GM12864 (cell line): ENCODE data around the gene HSD17B4.
"Not testable (repeated sequence)": the region's sequence is repeated elsewhere in the genome, so short reads cannot be mapped to it uniquely, and the experiment has no call there.

Experiments used
- DNase-seq: peaks from one replicate; pipeline ENCODE4 v3.0.0-alpha.2; 2011; ENCODE audit warnings: low read depth
- H3K4me3 ChIP-seq: 2 replicates; pipeline ENCODE4 v1.5.1; 2011; ENCODE audit warnings: mild to moderate bottlenecking, low read depth, low read length, control low read depth
- TF ChIP-seq, protein P1 (sequence below): IDR thresholded peaks from 2 replicates; pipeline ENCODE4 v1.5.1; 2011; ENCODE audit warnings: low read depth, mild to moderate bottlenecking, moderate library complexity, low read length, control low read depth, inconsistent platforms; ENCODE audit errors: missing control alignments

The HSD17B4 gene

DNA sequence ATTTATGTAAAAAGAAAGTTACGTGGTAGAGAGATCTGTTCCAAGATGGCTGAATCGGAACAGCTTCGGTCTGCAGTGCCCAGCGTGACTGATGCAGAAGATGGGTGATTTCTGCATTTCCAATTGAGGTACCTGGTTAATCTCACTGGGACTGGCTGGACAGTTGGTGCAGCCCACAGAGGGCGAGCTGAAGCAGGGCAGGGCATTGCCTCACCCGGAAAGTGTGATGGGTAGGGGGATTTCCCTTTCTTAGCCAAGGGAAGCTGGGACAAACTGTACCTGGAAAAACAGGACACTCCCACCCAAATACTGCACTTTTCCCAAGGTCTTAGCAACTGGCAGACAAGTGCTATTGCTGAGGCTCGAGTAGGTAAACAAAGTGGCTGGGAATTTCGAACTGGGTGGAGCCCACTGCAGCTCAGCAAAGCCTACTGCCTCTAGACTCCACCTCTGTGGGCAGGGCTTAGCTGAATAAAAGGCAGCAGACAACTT is 13.1 kb upstream of the HSD17B4 start:
- H3K4me3 ChIP-seq: no peak overlapping the region
- TF ChIP-seq, protein P1, sequence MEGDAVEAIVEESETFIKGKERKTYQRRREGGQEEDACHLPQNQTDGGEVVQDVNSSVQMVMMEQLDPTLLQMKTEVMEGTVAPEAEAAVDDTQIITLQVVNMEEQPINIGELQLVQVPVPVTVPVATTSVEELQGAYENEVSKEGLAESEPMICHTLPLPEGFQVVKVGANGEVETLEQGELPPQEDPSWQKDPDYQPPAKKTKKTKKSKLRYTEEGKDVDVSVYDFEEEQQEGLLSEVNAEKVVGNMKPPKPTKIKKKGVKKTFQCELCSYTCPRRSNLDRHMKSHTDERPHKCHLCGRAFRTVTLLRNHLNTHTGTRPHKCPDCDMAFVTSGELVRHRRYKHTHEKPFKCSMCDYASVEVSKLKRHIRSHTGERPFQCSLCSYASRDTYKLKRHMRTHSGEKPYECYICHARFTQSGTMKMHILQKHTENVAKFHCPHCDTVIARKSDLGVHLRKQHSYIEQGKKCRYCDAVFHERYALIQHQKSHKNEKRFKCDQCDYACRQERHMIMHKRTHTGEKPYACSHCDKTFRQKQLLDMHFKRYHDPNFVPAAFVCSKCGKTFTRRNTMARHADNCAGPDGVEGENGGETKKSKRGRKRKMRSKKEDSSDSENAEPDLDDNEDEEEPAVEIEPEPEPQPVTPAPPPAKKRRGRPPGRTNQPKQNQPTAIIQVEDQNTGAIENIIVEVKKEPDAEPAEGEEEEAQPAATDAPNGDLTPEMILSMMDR: no peak
- no peak for DNase-seq

DNA sequence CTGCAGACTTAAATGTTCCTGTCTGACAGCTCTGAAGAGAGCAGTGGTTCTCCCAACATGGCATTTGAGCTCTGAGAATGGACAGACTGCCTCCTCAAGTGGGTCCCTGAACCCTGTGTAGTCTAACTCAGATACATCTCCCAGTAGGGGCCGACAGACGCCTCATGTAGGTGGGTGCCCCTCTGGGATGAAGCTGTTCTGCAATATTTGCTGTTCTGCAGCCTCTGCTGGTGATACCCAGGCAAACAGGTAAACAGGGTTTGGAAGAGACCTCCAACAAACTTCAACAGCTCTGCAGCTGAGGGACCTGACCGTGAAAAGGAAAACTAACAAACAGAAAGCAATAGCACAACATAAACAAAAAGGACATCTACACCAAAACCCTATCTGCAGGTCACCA is 12.7 kb upstream of the HSD17B4 start:
- DNase-seq, H3K4me3 ChIP-seq: not testable (repeated sequence)

- not testable (repeated sequence) for DNase-seq, H3K4me3 ChIP-seq
Measured at GRCh38 chr5:119444643-119445042, 7.7 kb upstream of the HSD17B4 start.

DNA sequence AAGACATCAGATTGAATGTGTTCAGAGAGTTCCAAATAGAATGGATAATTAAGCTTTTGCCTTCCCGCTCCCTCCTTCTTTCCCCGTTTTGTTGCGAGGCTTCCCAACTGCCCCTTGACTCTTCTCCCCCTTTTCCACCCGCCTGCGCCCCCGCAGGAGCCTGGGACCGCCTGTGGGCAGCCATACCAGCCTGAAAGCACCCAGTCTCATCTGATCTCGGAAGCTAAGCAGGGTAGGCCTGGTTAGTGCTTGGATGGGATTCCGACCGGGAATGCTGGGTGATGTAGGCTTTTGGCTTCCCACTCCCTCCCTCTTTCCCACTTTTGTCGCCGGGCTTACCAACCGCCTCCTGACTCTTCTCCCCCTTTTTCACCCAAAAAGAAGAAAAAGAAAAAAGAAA is 6.8 kb upstream of the HSD17B4 start:
- DNase-seq: no peak
- no peak overlapping the region for H3K4me3 ChIP-seq
- TF ChIP-seq, protein P1: no peak

- H3K4me3 ChIP-seq: no peak overlapping the region
- DNase-seq: no peak
- TF ChIP-seq, protein P1: no peak
Measured at GRCh38 chr5:119449882-119450281, 2.4 kb upstream of the HSD17B4 start.

DNA sequence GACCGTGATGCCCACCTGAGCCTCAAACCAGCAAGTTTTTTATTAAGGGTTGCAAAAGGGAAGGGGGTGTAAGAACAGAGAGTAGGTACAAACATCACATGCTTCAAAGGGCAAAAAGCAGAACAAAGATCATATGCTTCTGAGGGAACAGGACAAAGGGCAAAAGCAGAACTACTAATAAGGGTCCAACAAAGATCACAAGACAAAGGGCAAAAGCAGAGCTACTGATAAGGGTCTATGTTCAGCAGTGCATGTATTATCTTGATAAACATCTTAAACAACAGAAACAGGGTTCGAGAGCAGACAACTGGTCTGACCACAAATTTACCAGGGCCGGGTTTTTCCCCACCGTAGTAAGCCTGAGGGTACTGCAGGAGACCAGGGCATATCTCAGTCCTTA is 1.7 kb upstream of the HSD17B4 start:
- not testable (repeated sequence) for DNase-seq, H3K4me3 ChIP-seq

- DNase-seq: no peak
- no peak overlapping the region for H3K4me3 ChIP-seq
- TF ChIP-seq, protein P1: no peak
Measured at GRCh38 chr5:119451561-119451960, 736 bp upstream of the HSD17B4 start.

GRCh38 chr5:119452060-119452372 is 281 bp upstream of the HSD17B4 start:
- TF ChIP-seq, protein P1: no peak
- DNase-seq: no peak
- H3K4me3 ChIP-seq: peak overlapping the region; percentile 84

DNA sequence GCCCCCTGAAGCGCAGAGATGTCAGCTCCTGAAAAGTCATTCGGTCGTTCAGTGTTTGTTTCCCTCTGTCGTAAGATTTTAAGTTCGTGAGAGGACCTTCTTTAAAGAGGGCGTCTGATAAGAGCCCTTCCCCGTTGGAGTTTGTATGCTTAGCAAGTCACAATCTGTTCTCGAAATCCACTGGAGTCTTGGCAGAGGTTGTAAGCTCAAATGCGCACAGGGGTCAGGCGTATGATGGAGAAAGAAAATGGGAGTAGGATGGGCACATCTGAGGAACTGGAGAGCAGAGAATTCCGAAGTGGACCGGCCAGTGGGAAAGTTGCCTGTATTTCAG is 710 bp downstream of the HSD17B4 start:
- TF ChIP-seq, protein P1: no peak
- no peak for DNase-seq
- H3K4me3 ChIP-seq: peak overlapping the region; percentile 84
